HG03558 (cell line): Measurements from ENCODE around the gene APOC3.
"Not testable (repeated sequence)": the region's sequence is repeated elsewhere in the genome, so short reads cannot be mapped to it uniquely, and the experiment has no call there.

Experiments used
- ATAC-seq: cut with Tn5 transposase; IDR thresholded peaks from one replicate; pipeline ENCODE4 v1.9.1; 2021; ENCODE audit warnings: moderate number of reproducible peaks; ENCODE audit not compliant: unreplicated experiment; ENCODE audit errors: extremely low read depth

Gene APOC3

GRCh38 chr11:116828632-116829524 is 829 bp upstream of the APOC3 start:
- ATAC-seq, result no peak

GRCh38 chr11:116830184-116830912 is 641 bp downstream of the APOC3 start:
- ATAC-seq, result no peak

GRCh38 chr11:116831790-116832349 is 2.2 kb downstream of the APOC3 start:
- no peak for ATAC-seq

- ATAC-seq, result no peak
Observed at GRCh38 chr11:116832350-116833290, 2.9 kb downstream of the APOC3 start.

GRCh38 chr11:116833491-116833815 is 3.7 kb downstream of the APOC3 start:
- no peak for ATAC-seq

GRCh38 chr11:116833816-116834534 is 4.3 kb downstream of the APOC3 start:
- ATAC-seq, result no peak

- not testable (repeated sequence) for ATAC-seq
Observed at GRCh38 chr11:116834535-116835041, 4.9 kb downstream of the APOC3 start.

GRCh38 chr11:116835042-116835772 is 5.5 kb downstream of the APOC3 start:
- ATAC-seq, result no peak

- no peak for ATAC-seq
Observed at GRCh38 chr11:116835791-116836631, 6.3 kb downstream of the APOC3 start.

GRCh38 chr11:116836632-116836991 is 6.9 kb downstream of the APOC3 start:
- ATAC-seq, result no peak

- ATAC-seq, result no peak
Observed at GRCh38 chr11:116837231-116838091, 7.8 kb downstream of the APOC3 start, which contains the start of gene APOA1. TSS of gene APOA1 (minus strand) at chr11:116837622. CDS start at chr11:116837387, 235 bp downstream.

GRCh38 chr11:116838321-116839084 is 8.8 kb downstream of the APOC3 start:
- ATAC-seq, result no peak

GRCh38 chr11:116840224-116840745 is 10.6 kb downstream of the APOC3 start:
- no peak for ATAC-seq

GRCh38 chr11:116840746-116841296 is 11.1 kb downstream of the APOC3 start:
- ATAC-seq, result no peak

GRCh38 chr11:116842117-116842516 is 12.4 kb downstream of the APOC3 start:
- ATAC-seq, result no peak

- ATAC-seq, result no peak
Observed at GRCh38 chr11:116842909-116843308, 13.2 kb downstream of the APOC3 start.
